GM21737 (cell line): Measurements from ENCODE around the gene OR4D6.

Experiments used
- ATAC-seq: cut with Tn5 transposase; IDR thresholded peaks from one replicate; pipeline ENCODE4 v1.9.1; 2021; ENCODE audit warnings: mild to moderate bottlenecking, moderate library complexity; ENCODE audit not compliant: unreplicated experiment

Gene OR4D6

DNA sequence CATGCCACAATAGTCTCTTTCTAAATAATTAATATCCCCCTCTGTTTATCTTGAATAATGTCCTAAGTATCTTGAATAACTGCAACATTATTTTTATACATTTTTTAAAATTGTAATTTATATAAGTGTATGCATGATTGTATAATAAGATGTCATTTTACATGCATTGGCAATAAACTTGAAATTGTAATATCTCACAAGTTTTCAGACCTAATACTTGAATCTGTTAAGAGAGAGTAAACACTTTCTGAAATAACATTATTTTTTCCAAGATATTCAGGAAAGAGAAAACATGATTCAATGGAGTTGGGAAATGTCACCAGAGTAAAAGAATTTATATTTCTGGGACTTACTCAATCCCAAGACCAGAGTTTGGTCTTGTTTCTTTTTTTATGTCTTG, 46.5 kb downstream of the OR4D6 start, which contains the start of gene OR4D11:
Gene OR4D11, plus strand, starts transcription at position 301 of the 400 bp plus-strand sequence. Its CDS starts 0 bp downstream, at position 301.
- no peak for ATAC-seq
